Effector memory CD4-positive, alpha-beta T cell (primary cell): ENCODE results near the gene PDE4B.
A peak's percentile ranks its signal among the peaks of the same experiment; 100 is the strongest.

ENCODE experiments used
- DNase-seq, 3 donors: peaks; one replicate each; pipeline ENCODE4 v3.0.0-alpha.2; 2020
- H3K27ac ChIP-seq: 2 replicates; pipeline ENCODE4 v1.7.0; 2013; ENCODE audit warnings: mild to moderate bottlenecking, low read length, moderate library complexity; ENCODE audit not compliant: insufficient read depth, poor library complexity, severe bottlenecking
- H3K27me3 ChIP-seq: replicated peaks from 2 replicates; pipeline ENCODE4 v1.7.0; 2013; ENCODE audit warnings: mild to moderate bottlenecking, low read length; ENCODE audit not compliant: insufficient read depth, control insufficient read depth, poor library complexity, severe bottlenecking
- H3K36me3 ChIP-seq: 2 replicates; pipeline ENCODE4 v1.7.0; 2013; ENCODE audit warnings: mild to moderate bottlenecking, low read length, moderate library complexity; ENCODE audit not compliant: control insufficient read depth, insufficient read depth
- H3K4me1 ChIP-seq: 2 replicates; pipeline ENCODE4 v1.7.0; 2013; ENCODE audit warnings: low read length, mild to moderate bottlenecking; ENCODE audit not compliant: control insufficient read depth, insufficient read depth, poor library complexity, severe bottlenecking
- H3K4me3 ChIP-seq: 2 replicates; pipeline ENCODE4 v1.7.0; 2013; ENCODE audit warnings: low read length, low read depth, mild to moderate bottlenecking; ENCODE audit not compliant: insufficient read depth, poor library complexity, severe bottlenecking
- H3K9me3 ChIP-seq: 2 replicates; pipeline ENCODE4 v1.7.0; 2013; ENCODE audit warnings: mild to moderate bottlenecking, low read length, moderate library complexity; ENCODE audit not compliant: control insufficient read depth

The PDE4B gene

GRCh38 chr1:66175098-66175497, 382.4 kb downstream of the PDE4B start:
- no peak for DNase-seq
- no peak overlapping the region for H3K4me3 ChIP-seq
- no peaks in the 10 kb centered on the region for H3K9me3 ChIP-seq
- no peak overlapping the region for H3K27ac ChIP-seq
- H3K4me1 ChIP-seq = no peaks in the 10 kb centered on the region
- H3K27me3 ChIP-seq = no peaks in the 10 kb centered on the region
- H3K36me3 ChIP-seq = no peaks in the 10 kb centered on the region

DNA sequence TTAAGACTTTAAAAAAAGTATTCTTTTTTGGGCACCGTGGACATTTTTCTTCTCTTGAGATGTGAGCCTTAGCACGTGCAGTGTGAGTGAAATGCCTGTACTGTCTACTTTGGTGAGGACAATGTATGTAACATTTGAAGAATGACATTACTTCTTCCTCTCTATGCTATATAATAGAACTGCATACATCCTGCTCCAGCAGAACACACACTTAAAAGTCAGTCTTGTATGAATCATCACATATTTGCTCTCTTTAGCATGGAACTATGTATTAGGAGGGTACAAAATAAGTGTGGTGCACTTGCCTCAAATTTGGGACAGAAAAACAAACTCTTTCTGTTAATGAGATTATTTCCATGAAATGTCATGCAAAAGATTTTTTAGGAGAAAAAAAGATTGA, 382.9 kb downstream of the PDE4B start:
- H3K36me3 ChIP-seq = no peaks in the 10 kb centered on the region
- DNase-seq = no peak
- H3K4me1 ChIP-seq = no peaks in the 10 kb centered on the region
- no peaks in the 10 kb centered on the region for H3K27me3 ChIP-seq
- H3K4me3 ChIP-seq = no peak overlapping the region
- H3K9me3 ChIP-seq = no peaks in the 10 kb centered on the region
- H3K27ac ChIP-seq = no peak overlapping the region

GRCh38 chr1:66176012-66176715, 383.5 kb downstream of the PDE4B start:
- H3K27ac ChIP-seq = no peak overlapping the region
- H3K27me3 ChIP-seq = no peaks in the 10 kb centered on the region
- DNase-seq = no peak
- H3K9me3 ChIP-seq = no peaks in the 10 kb centered on the region
- H3K4me3 ChIP-seq = no peak overlapping the region
- no peaks in the 10 kb centered on the region for H3K36me3 ChIP-seq
- H3K4me1 ChIP-seq = no peaks in the 10 kb centered on the region

DNA sequence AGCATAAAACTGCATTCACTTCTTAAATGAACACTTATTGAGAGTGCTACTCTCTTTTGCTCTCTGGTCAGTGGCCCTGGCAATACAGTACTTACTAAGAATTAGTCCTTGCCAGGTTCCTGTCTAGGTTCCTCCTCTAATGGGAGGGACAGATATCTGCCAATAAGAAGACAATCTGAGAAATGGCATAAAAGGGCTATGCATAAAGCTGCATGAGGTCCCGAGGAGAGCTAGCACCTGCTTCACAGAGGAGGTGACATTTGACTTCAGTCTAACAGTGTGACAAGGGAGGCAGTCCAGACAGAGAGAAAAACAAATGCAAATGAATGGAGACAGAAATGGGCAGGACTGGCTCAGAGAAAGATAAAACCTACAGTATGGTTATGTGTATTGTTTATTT, 384.1 kb downstream of the PDE4B start:
- Histone ChIP-seq H3K27ac (no peak overlapping the region), H3K27me3 (no peaks in the 10 kb centered on the region), H3K9me3 (no peaks in the 10 kb centered on the region), H3K4me1 (no peaks in the 10 kb centered on the region), H3K36me3 (no peaks in the 10 kb centered on the region), H3K4me3 (no peak overlapping the region)
- DNase-seq = no peak

- no peaks in the 10 kb centered on the region for H3K27me3 ChIP-seq
- H3K4me3 ChIP-seq = no peak overlapping the region
- no peak overlapping the region for H3K27ac ChIP-seq
- no peaks in the 10 kb centered on the region for H3K36me3 ChIP-seq
- no peaks in the 10 kb centered on the region for H3K4me1 ChIP-seq
- no peaks in the 10 kb centered on the region for H3K9me3 ChIP-seq
- DNase-seq = no peak
Observed at GRCh38 chr1:66177510-66177909, 384.8 kb downstream of the PDE4B start.

DNA sequence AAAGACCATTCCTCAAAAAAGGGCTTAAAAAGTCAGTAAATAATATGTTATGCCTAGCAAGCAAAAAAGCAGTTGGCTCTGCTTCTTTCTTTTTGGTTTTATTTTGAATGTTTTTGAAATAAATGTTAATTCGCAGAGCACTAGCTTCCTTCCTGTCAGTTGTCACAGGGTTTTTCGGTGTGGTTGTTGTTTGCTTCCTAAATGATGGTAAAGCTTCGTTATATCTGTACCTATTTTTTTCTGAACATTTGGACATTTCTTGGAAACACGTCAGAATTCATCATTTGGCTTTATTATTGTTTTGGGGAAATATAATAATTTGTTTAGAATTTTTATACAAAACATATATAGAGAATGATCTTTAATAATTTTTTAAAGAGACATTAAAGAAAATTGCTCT, 389.3 kb downstream of the PDE4B start:
- Histone ChIP-seq H3K9me3 (no peaks in the 10 kb centered on the region), H3K4me3 (no peak overlapping the region), H3K27me3 (no peaks in the 10 kb centered on the region), H3K36me3 (no peaks in the 10 kb centered on the region), H3K27ac (no peak overlapping the region), H3K4me1 (no peaks in the 10 kb centered on the region)
- DNase-seq = no peak

GRCh38 chr1:66182551-66183178, 390.0 kb downstream of the PDE4B start:
- Histone ChIP-seq H3K36me3 (no peaks in the 10 kb centered on the region), H3K4me1 (no peaks in the 10 kb centered on the region), H3K4me3 (no peak overlapping the region), H3K9me3 (no peaks in the 10 kb centered on the region), H3K27ac (no peak overlapping the region), H3K27me3 (no peaks in the 10 kb centered on the region)
- peak; percentile 3 to 14 (median 9) for DNase-seq

DNA sequence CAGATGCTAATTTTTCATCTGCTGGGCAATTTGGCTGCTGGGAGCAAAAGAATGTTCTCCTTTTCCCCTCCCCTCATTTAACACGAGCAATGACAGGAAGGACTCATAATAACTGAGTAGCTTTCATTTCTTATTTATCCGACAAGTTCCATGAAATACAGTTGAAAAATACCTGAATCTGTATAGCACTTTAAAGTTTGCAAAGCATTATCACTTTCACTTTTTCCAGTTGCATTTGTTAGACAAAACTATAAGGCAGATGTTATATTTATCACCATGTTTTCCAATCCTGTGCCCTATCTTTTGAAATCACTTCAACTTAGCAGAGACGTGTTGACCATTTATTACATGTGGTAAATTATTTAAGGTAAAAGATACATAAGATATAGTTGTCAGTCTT, 390.7 kb downstream of the PDE4B start:
- no peaks in the 10 kb centered on the region for H3K4me1 ChIP-seq
- H3K27me3 ChIP-seq = no peaks in the 10 kb centered on the region
- H3K27ac ChIP-seq = no peak overlapping the region
- no peak overlapping the region for H3K4me3 ChIP-seq
- DNase-seq = no peak
- no peaks in the 10 kb centered on the region for H3K9me3 ChIP-seq
- no peaks in the 10 kb centered on the region for H3K36me3 ChIP-seq

DNA sequence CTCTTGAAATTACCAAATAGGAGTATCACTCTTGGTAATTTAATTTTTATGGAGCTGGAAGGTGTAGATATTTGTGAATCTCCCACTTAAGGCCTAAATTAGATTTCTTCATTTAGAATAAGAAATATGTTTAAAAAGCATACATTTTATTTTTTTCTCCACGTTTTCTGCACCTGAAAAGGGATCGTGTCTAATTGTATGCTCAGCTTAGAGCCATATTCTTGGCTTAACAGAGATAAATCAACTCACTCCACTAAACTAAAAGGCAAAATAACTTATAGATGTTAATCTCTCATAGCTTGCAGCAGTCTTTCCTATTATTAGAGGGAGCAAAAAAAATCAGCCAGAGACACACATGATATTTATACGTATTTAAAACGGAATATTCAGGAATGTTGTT, 404.4 kb downstream of the PDE4B start:
- H3K36me3 ChIP-seq = no peaks in the 10 kb centered on the region
- H3K27ac ChIP-seq = no peak overlapping the region
- H3K9me3 ChIP-seq = no peaks in the 10 kb centered on the region
- H3K4me3 ChIP-seq = no peak overlapping the region
- H3K4me1 ChIP-seq = no peaks in the 10 kb centered on the region
- no peaks in the 10 kb centered on the region for H3K27me3 ChIP-seq
- no peak for DNase-seq

DNA sequence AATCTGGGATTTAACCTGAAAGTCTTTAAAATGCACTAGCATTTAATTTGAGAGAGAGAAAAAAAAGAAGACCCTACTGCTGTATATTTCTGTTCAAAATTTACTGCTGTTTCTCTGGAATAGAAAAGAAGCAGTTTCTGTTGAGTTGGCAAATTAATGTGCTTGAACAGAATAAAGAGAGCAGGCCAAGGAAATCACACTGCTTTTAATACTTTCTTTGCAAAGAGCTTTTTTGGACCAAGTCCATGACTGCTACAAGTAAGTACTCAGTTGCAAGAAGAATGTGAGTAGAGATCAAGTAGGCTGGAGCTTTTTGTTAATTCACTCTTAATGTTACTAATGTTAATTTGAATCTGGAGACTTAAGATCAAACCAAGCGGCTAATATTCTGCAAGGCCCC, 405.1 kb downstream of the PDE4B start:
- no peak for DNase-seq
- Histone ChIP-seq H3K36me3 (no peaks in the 10 kb centered on the region), H3K27me3 (no peaks in the 10 kb centered on the region), H3K27ac (no peak overlapping the region), H3K9me3 (no peaks in the 10 kb centered on the region), H3K4me3 (no peak overlapping the region), H3K4me1 (no peaks in the 10 kb centered on the region)
